ENCODE data around the gene ADGRL1. TPM values are rescaled to one million over a fixed set of nuclear protein-coding genes. Genes with fewer than 3 reads are reported as not detected.

ADGRL1 gene
- total and polyA plus RNA-seq, 5 experiments from 2014 or later = 0.29 to 28.0 (median 0.96) TPM

- H3K27ac Mint-ChIP-seq = peak overlapping the region in 7 of 10 donors; percentile 6 to 63 (median 43)
- H3K4me3 Mint-ChIP-seq = peak overlapping the region in 2 of 10 donors; percentile 20 to 30
- H3K4me1 Mint-ChIP-seq = peaks cover 17 to 49% (median 38%) of the 10 kb centered on the region in 4 donors
- POLR2A ChIA-PET = interaction anchor here (0.6 to 1.1 kb wide), 3 partner anchors 8 to 59 kb away, joined by 3 read pairs; no protein-coding TSS in a partner anchor
- peaks cover 0 to 4% (median 3%) of the 10 kb centered on the region in 3 donors for H3K36me3 Mint-ChIP-seq
- H3K9me3 Mint-ChIP-seq = no peaks in the 10 kb centered on the region
- DNase-seq (no peak), ATAC-seq (no peak)
- no peaks in the 10 kb centered on the region for H3K27me3 Mint-ChIP-seq
Observed at GRCh38 chr19:14141041-14141440, 64.9 kb downstream of the ADGRL1 start.

GRCh38 chr19:14139944-14140343 lies 66.0 kb downstream of the ADGRL1 start:
- Mint-ChIP-seq H3K36me3 (peaks cover 0 to 4% (median 3%) of the 10 kb centered on the region in 3 donors), H3K27ac (peak overlapping the region in 7 of 10 donors; percentile 3 to 92 (median 6)), H3K4me3 (peak overlapping the region in 7 of 10 donors; percentile 4 to 60 (median 13)), H3K4me1 (peaks cover 19 to 47% (median 43%) of the 10 kb centered on the region in 4 donors), H3K27me3 (no peaks in the 10 kb centered on the region), H3K9me3 (no peaks in the 10 kb centered on the region)
- POLR2A ChIA-PET = interaction anchor here (0.6 to 1.3 kb wide), 5 partner anchors 9 to 250 kb away, joined by 3 to 8 read pairs (median 4); no protein-coding TSS in a partner anchor
- no peak for ATAC-seq
- no peak for DNase-seq

DNA sequence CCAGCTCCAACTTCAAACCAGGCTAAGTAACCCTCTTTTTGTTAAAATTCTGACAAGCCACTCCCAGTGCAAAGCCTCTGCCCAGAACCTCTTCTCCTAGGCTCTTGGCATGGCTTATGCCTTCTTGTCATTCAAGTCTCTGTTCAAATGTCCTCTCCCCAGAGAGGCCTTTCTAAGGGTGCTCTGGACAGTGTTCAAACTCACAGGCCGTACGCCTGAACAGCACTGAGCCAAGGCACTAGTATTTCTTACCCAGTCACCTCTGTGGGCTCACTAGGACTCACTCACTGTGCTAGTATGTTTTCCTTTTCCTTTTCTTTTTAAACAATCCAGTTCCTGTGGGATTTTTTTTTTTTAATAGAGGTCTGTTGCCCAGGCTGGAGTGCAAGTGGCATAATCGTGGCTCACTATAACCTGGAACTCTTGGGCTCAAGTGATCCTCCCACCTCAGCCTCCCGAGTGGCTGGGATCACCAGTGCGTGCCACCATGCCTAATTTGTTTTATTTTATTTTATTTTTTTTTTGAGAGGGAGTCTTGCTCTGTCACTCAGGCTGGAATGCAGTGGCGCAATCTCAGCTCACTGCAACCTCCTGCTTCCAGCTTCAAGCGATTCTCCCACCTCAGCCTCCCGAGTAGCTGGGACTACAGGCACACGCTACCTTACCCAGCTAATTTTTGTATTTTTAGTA lies 67.2 kb downstream of the ADGRL1 start:
- no peak for DNase-seq
- peak overlapping the region; percentile 21 to 92 (median 78) for H3K27ac Mint-ChIP-seq
- POLR2A ChIA-PET = interaction anchor here (0.6 to 4.6 kb wide), 5 partner anchors 10 to 384 kb away, joined by 3 to 46 read pairs (median 8); partner anchors contain the start of gene PRKACA
- no peak for ATAC-seq
- H3K4me3 Mint-ChIP-seq = peak overlapping the region; percentile 49 to 83 (median 68)
- no peaks in the 10 kb centered on the region for H3K27me3 Mint-ChIP-seq
- peaks cover 0 to 4% (median 3%) of the 10 kb centered on the region in 3 donors for H3K36me3 Mint-ChIP-seq
- no peaks in the 10 kb centered on the region for H3K9me3 Mint-ChIP-seq
- peaks cover 19 to 47% (median 44%) of the 10 kb centered on the region in 4 donors for H3K4me1 Mint-ChIP-seq

GRCh38 chr19:14136509-14137281 lies 69.3 kb downstream of the ADGRL1 start, which contains the start of gene ASF1B:
ASF1B (minus strand) TSS chr19:14136589; CDS start chr19:14136456, 133 bp downstream.
- H3K27me3 Mint-ChIP-seq = no peaks in the 10 kb centered on the region
- peak within 1 kb of the TSS; percentile 77 to 96 (median 91) for H3K4me3 Mint-ChIP-seq
- H3K36me3 Mint-ChIP-seq = peaks cover 0 to 4% (median 3%) of the 10 kb centered on the region in 3 donors
- POLR2A ChIA-PET = interaction anchor here (0.6 to 4.6 kb wide), 39 partner anchors 9 to 436 kb away, joined by 3 to 46 read pairs (median 4); partner anchors contain the start of genes ADGRE5, ADGRL1, DNAJB1 and GIPC1
- peak within 1 kb of the TSS; percentile 86 to 98 (median 94) for H3K27ac Mint-ChIP-seq
- peak; percentile 94 to 99 (median 98) for DNase-seq
- no peaks in the 10 kb centered on the region for H3K9me3 Mint-ChIP-seq
- peak; percentile 82 to 84 for ATAC-seq
- H3K4me1 Mint-ChIP-seq = peaks cover 10 to 35% (median 31%) of the 10 kb centered on the region in 4 donors

GRCh38 chr19:14135985-14136508 lies 69.9 kb downstream of the ADGRL1 start:
- DNase-seq (no peak), ATAC-seq (no peak)
- Mint-ChIP-seq H3K27me3 (no peaks in the 10 kb centered on the region), H3K4me1 (peaks cover 10 to 33% (median 26%) of the 10 kb centered on the region in 4 donors), H3K36me3 (peaks cover 0 to 4% (median 1%) of the 10 kb centered on the region in 3 donors), H3K4me3 (peak overlapping the region; percentile 77 to 96 (median 91)), H3K9me3 (no peaks in the 10 kb centered on the region), H3K27ac (peak overlapping the region in 7 of 10 donors; percentile 29 to 91 (median 56))
- POLR2A ChIA-PET = interaction anchor here (0.6 to 4.6 kb wide), 33 partner anchors 9 to 436 kb away, joined by 3 to 46 read pairs (median 5); partner anchors contain the start of genes ADGRE5, DNAJB1, GIPC1 and IL27RA

DNA sequence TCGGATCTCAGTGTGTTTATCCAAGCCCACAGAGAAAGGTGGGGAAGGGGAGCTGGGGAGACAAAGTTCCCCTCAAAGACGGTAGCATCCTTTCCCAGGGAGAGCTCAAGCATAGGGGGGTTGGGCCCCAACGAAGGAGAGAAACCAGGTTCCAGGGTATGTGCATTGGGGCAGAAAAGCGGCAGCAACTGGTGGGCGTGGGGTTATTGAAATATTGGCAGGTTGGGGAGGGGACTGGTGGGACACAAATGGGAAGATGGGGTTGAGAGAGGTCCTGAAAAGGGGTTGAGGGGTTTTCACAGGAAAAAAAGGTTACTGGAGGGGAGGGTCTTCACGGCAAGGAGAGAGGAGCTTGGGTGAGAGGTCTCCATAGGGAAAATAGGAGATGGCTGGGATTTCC lies 70.6 kb downstream of the ADGRL1 start:
- H3K27ac Mint-ChIP-seq = peak overlapping the region in 7 of 10 donors; percentile 66 to 84 (median 80)
- DNase-seq (no peak), ATAC-seq (no peak)
- H3K4me1 Mint-ChIP-seq = peaks cover 10 to 31% (median 26%) of the 10 kb centered on the region in 4 donors
- POLR2A ChIA-PET = interaction anchor here (0.5 to 4.6 kb wide), 12 partner anchors 10 to 389 kb away, joined by 3 to 46 read pairs (median 8); partner anchors contain the start of gene PRKACA
- peak overlapping the region; percentile 67 to 91 (median 76) for H3K4me3 Mint-ChIP-seq
- H3K27me3 Mint-ChIP-seq = no peaks in the 10 kb centered on the region
- no peaks in the 10 kb centered on the region for H3K9me3 Mint-ChIP-seq
- peaks cover 0 to 4% (median 0%) of the 10 kb centered on the region in 3 donors for H3K36me3 Mint-ChIP-seq

DNA sequence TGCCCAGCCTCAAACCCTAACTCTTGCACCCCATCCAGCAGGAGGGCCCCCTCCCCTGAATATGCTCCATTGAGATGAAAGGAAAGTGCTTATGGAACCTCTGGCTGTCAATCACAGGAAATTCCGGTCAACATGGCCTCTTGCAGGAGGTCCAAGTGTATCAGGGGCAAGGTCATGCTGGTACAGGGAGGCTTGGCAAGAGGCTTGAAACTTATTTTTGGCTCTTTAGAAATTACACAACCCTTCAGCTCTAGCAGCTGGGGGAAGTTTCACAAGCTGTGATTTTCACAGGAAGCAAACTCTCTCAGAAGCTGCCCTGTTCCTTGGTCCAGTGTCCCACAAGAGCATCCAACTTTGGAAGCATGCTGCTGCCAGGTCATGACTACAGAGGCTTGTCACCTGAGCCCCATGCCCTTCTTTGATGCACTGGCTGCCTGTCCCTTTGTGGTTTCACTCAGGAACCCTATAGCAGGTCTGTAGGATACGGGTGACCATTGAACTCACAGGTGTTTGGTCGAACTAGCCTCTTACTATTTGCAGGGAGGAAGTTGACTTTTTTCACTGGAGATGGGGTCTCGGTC lies 78.0 kb downstream of the ADGRL1 start:
- ATAC-seq (no peak), DNase-seq (no peak)
- Mint-ChIP-seq H3K36me3 (no peaks in the 10 kb centered on the region), H3K27me3 (no peaks in the 10 kb centered on the region), H3K27ac (no peak overlapping the region), H3K9me3 (no peaks in the 10 kb centered on the region), H3K4me3 (no peak overlapping the region), H3K4me1 (peaks cover 0 to 8% (median under 1%) of the 10 kb centered on the region in 4 donors)
- POLR2A ChIA-PET = no interaction called here

DNA sequence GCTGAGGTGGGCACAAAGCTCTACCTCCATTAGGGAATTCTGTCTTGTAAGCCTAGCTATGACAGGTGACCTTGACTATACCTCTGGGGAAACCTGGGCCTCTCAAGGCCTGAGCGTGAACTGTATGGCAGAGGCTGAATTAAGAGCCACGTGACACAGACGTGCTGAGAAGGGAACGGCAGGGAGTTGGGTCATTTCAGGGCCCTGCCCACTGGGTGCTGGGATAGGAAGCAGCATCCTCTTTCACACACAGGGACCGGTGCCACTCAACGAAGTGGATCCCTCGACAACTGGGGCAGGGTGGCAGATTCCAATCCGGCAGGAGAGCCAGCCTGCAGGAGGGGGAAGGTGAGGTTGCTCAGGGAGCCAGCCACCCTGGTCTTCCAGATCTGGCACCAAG lies 78.8 kb downstream of the ADGRL1 start:
- H3K27ac Mint-ChIP-seq = no peak overlapping the region
- no peaks in the 10 kb centered on the region for H3K27me3 Mint-ChIP-seq
- no peaks in the 10 kb centered on the region for H3K36me3 Mint-ChIP-seq
- POLR2A ChIA-PET = interaction anchor here (0.6 kb wide), 1 partner anchor 373 kb away, joined by 3 read pairs; no protein-coding TSS in a partner anchor
- DNase-seq = no peak
- H3K9me3 Mint-ChIP-seq = no peaks in the 10 kb centered on the region
- ATAC-seq = no peak
- H3K4me1 Mint-ChIP-seq = peaks cover 0 to 8% (median under 1%) of the 10 kb centered on the region in 4 donors
- H3K4me3 Mint-ChIP-seq = no peak overlapping the region

- ATAC-seq = no peak
- no peak overlapping the region for H3K4me3 Mint-ChIP-seq
- H3K36me3 Mint-ChIP-seq = no peaks in the 10 kb centered on the region
- POLR2A ChIA-PET = interaction anchor here (0.6 to 1.1 kb wide), 3 partner anchors 14 to 422 kb away, joined by 3 to 4 read pairs (median 4); partner anchors contain the start of gene ASF1B
- H3K9me3 Mint-ChIP-seq = no peaks in the 10 kb centered on the region
- peaks cover 6 to 13% (median 11%) of the 10 kb centered on the region in 4 donors for H3K4me1 Mint-ChIP-seq
- no peaks in the 10 kb centered on the region for H3K27me3 Mint-ChIP-seq
- no peak for DNase-seq
- H3K27ac Mint-ChIP-seq = peak overlapping the region in 1 of 10 donors; percentile 60
Observed at GRCh38 chr19:14122924-14123323, 83.0 kb downstream of the ADGRL1 start.

DNA sequence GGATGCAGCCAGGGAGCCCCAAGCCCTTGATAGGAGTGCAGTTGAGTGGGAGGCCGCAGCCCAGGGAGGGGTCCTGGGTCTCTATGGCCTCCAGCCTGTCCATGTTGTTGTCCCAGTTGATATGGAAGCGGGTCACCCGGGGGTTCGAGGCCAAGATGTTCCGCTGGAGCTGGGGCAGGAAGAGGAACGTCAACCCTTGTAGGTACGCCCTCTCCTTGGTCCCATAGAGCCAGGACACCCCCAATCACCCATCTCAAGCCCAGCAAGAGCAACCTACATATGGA lies 85.5 kb downstream of the ADGRL1 start:
- Mint-ChIP-seq H3K9me3 (no peaks in the 10 kb centered on the region), H3K27me3 (no peaks in the 10 kb centered on the region), H3K27ac (no peak overlapping the region), H3K4me1 (peaks cover 18 to 28% (median 26%) of the 10 kb centered on the region in 4 donors), H3K36me3 (no peaks in the 10 kb centered on the region), H3K4me3 (no peak overlapping the region)
- POLR2A ChIA-PET = interaction anchor here (0.6 to 1.0 kb wide), 2 partner anchors 11 to 16 kb away, joined by 4 read pairs; partner anchors contain the start of gene ASF1B
- ATAC-seq (no peak), DNase-seq (no peak)

- DNase-seq (no peak), ATAC-seq (no peak)
- no peaks in the 10 kb centered on the region for H3K27me3 Mint-ChIP-seq
- H3K4me1 Mint-ChIP-seq = peaks cover 20 to 33% (median 32%) of the 10 kb centered on the region in 4 donors
- H3K27ac Mint-ChIP-seq = peak overlapping the region in 7 of 10 donors; percentile 9 to 97 (median 55)
- H3K36me3 Mint-ChIP-seq = no peaks in the 10 kb centered on the region
- POLR2A ChIA-PET = interaction anchor here (0.7 to 1.3 kb wide), 4 partner anchors 17 to 345 kb away, joined by 4 read pairs; partner anchors contain the start of gene ASF1B
- peak overlapping the region in 3 of 10 donors; percentile 7 to 51 (median 36) for H3K4me3 Mint-ChIP-seq
- no peaks in the 10 kb centered on the region for H3K9me3 Mint-ChIP-seq
Observed at GRCh38 chr19:14119644-14120496, 86.1 kb downstream of the ADGRL1 start.
